ENCODE measurements around the gene MYADM.
"Not testable (repeated sequence)": the region's sequence is repeated elsewhere in the genome, so short reads cannot be mapped to it uniquely, and the experiment has no call there.

The MYADM gene

DNA sequence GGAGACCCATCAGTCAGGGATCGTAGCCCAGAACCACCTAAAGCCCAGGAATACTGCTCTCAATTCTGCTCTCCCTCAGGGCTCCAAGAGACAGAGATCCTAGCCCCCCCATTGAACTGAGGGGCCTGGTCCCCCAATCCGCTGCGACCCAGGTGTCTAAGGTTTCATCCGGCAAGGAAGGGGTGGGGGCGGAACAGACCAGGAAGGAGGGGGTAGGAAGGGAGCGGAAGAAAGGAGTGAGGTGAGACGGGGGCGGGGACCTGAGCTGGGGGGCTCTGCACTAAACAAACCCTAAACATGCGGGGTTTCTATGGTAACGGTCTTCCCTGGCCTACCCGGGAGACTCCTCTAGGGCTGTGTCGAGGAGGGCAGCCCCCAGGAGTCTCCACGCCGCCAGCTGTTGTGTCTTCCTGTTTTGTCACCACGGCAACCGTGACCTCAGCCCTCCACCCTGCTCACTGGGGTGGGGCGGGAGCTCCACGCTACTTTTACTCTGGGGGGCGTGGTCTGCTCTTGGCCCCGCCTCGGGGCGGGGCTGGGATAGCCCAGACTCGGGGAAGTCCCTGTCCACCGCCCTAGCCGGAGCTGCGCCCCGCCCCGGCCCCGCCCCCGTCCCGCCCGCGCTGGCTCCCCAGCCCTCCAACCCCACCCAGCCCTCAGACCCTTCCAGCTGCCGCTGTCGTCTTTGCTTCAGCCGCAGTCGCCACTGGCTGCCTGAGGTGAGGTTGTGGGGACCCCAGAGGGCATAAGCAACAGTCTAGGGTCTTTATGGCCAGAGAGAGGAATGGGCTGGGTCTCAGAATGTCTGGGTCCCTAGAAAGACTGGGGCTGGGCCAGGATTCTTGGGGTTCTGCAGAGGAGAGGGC lies at the start of gene MYADM:
MYADM (plus strand) TSS at position 659 of the 866 bp plus-strand sequence. CDS start 5,647 bp downstream, outside the sequence.
- no peak for DNase-seq

DNA sequence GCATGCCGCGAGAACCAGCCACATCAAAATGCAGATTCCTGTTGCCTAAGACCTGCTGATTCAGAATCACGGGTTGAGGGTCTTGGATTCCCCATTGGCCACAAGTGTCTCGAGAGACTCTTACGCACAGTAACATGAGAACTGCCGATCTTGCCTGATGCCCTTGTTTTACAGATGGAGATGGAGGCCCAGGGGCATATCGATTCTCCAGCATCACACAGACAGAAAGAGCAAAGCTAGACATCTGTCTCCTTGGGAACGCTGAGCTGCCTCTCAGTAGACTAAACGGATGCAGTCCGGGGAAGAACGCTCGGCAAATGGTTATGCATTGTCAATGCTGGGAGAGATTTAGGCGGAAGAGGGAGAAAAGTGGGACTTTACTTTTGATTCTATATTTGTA lies 48.9 kb upstream of the MYADM start:
- DNase-seq, result no peak

- DNase-seq, result no peak
Observed at GRCh38 chr19:53819861-53820260, 47.8 kb upstream of the MYADM start.

DNA sequence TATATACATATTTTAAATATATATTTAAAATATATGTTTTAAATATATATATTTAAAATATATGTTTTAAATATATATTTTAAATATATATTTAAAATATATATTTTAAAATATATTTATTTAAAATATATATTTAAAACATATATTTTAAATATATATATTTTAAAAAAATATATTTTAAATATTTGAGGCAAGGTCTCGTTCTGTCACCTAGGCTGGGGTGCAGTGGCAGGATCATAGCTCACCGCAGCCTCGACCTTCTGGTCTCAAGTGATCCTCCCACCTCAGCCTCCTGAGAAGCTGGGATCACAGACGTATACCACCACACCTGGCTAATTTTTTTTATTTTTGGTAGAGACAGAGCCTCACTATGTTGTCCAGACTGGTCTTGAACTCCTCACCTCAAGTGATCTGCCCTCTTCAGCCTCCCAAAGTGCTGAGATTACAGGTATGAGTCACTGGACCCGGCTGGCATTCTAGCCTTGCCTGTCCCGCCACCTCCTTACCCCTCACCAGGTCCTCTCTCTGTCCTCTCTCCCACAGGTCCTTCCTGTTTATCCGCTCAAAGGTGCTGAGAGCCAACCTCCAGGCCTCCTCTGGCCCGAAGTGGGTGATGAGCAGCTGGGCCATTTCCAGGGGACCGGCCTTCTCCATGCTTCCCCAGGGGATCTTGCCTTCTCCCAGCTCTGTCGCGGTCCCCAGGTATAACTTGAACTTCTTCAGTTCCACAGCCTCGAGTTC lies 44.1 kb upstream of the MYADM start:
- no peak for DNase-seq

DNA sequence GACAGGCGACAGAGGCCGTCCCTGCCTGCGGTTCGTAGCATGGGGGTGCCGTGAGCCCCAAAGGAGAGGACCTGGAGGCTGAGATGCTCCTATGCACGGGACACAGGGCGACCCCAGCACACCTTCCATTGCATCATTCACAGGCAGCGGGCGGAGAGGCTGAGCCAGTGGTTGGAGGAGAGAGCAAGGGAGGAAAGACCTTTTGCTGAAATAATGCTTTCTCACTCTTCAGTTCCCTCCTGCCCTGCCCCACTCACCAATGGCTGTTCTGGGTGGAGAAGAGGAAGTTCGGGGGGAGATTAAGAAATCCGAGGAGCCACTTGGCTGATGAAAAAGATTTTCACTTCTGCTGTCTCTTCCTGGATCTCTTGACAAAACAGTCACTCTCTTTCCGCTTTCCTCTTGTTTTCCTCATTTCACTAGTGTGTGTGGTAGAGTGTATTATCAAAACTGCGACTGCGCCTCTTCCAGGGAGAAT lies 43.5 kb upstream of the MYADM start, which contains the start of gene NLRP12:
NLRP12 (minus strand) TSS at position 181 of the 478 bp plus-strand sequence; CDS start at position 41, 140 bp downstream.
- no peak for DNase-seq

- no peak for DNase-seq
Observed at GRCh38 chr19:53826876-53827275, 40.8 kb upstream of the MYADM start.

- DNase-seq, result no peak
Observed at GRCh38 chr19:53828531-53828930, 39.2 kb upstream of the MYADM start.

DNA sequence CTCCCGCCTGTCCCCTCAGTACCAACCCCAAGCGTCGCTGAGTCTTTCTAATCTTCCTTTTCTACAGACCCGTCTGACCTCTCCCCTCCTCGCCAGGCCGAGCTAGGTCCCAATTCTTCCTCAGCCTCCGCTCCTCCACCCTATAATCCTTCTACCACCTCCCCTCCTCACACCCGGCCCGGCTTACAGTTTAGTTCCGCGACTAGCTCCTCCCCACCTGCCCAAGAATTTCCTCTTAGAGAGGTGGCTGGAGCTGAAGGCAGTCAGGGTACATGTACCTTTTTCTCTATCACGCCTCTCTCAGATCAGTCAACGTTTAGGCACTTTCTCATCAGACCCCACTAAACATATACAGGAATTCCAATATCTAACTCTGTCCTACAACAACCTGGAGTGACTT lies 34.8 kb upstream of the MYADM start:
- DNase-seq, result not testable (repeated sequence)

DNA sequence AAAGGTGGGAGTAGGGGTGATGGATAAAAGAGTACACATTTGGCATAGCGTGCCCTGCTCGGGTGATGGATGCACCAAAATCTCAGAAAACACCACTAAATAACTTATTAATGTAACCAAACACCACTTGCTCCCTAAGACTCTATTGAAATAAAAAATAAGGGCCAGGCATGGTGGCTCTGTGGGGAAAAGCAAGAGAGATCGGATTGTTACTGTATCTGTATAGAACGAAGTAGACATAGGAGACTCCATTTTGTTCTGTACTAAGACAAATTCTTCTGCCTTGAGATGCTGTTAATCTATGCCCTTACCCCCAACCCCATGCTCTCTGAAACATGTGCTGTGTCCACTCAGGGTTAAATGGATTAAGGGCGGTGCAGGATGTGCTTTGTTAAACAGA lies 29.2 kb upstream of the MYADM start:
- not testable (repeated sequence) for DNase-seq

DNA sequence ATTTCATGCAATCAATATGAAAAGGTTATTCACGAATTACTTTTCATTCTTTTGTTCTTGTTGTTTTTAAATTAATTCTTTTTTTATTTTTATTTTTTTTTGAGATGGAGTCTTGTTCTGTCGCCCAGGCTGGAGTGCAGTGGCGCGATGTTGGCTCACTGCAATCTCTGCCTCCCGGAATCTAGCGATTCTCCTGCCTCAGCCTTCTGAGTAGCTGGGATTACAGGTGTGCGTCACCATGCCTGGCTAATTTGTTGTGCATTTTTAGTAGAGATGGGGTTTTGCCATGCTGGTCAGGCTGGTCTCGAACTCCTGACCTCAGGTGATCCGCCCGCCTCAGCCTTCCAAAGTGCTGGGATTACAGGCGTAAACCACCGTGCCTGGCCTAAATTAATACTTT lies 27.4 kb upstream of the MYADM start:
- not testable (repeated sequence) for DNase-seq

DNA sequence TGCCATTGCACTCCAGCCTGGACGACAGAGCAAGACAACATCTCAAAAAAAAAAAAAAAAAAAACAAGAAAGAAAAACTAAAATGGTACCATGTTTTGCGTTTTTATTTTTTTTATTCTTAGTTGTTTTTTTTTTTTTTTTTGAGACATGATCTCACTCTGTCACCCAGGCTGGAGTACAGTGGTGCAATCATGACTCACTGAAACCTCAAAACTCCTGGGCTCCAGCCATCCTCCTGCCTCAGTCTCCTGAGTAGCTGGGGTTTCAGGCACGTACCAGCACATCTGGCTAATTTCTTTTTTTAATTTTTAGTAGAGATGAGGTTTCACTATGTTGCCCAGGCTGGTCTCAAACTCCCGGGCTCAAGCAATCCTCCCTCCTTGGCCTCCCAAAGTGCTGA lies 26.8 kb upstream of the MYADM start:
- DNase-seq, result not testable (repeated sequence)

DNA sequence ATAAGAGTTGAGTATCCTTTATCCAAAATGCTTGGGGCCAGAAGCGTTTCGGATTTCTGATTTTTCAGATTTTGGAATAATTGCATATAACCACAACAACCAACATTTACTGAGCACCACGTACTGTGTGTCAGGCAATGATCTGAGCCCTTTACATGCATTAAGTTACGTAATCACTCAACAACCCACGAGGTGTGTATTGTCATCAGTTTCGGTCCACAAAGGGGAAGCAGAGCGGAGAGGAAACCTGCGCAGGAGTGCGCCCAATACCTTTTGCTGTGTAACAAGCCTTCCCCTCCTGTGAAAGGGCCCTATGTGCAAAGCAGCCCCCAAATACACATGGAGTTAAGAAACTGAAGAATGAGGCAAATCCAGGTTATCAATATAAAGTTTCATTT lies 22.8 kb upstream of the MYADM start:
- no peak for DNase-seq

GRCh38 chr19:53847555-53847954 lies 20.1 kb upstream of the MYADM start:
- no peak for DNase-seq

- DNase-seq, result no peak
Observed at GRCh38 chr19:53849237-53849676, 18.4 kb upstream of the MYADM start.

DNA sequence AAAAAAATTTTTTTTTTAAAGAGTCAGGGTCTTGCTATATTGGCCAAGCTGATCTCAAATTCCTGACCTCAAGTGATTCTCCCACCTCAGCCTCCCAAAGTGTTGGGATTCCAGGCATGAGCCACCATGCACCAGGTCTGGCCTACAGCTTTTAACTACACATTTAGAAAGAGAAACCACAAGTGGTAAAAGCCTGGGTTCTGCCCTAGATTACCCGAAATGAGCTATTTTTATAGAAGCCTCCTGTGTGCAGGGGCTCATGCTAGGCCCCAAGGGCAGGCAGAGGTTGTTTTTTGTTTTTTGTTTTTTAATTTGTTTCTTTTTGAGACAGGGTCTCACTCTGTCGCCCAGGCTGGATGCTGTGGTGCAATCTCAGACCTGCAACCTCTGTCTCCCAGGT lies 14.0 kb upstream of the MYADM start:
- no peak for DNase-seq

- no peak for DNase-seq
Observed at GRCh38 chr19:53864308-53864836, 3.3 kb upstream of the MYADM start.

- DNase-seq, result no peak
Observed at GRCh38 chr19:53865523-53865917, 2.2 kb upstream of the MYADM start.

DNA sequence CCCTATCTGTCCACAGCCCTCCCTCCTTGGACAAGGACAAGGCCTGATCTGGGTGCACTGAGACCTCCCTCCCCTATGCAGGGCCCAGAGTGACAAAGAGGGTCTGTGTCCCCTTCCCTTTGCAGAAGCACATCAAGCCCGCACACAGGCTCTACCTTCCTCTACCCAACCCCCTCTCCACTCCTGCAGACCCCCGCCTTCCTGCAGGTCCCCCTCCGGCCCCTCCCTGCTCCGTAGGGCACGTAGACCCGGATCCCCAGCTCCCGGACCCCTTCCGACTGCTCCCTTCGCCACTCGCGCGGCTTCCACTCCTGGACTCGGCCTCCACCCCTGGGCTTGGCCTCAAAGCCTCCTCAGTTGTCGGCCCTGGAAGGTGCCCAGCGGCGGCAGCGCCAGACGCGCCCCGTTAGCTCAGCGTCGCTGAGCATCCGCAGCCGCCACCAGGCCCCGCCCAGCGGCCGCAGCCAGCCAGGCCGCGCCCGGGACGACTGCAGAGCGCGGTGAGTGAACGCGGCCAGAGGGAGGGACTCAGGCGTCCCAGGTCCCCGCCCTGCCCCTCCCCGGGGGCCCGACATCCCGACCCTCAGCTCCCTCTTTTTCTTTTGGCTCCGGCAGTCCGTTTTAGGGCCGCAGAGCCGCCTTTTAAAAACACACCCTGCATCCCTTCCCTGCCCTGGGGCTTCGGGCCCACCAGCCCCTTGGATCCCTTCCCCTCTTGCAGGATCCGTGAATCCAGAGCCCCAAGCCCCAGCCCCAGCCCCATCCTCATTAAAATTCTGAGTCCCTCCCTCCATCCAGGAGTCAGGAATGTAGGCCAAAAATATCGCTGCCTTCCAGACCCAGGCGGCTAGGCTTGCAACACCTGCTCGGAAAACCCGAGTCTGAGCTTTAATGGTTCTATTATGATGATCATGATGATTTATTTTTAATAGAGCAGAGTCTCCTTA lies 1.5 kb upstream of the MYADM start:
- no peak for DNase-seq

GRCh38 chr19:53866865-53867224 lies 838 bp upstream of the MYADM start:
- no peak for DNase-seq

DNA sequence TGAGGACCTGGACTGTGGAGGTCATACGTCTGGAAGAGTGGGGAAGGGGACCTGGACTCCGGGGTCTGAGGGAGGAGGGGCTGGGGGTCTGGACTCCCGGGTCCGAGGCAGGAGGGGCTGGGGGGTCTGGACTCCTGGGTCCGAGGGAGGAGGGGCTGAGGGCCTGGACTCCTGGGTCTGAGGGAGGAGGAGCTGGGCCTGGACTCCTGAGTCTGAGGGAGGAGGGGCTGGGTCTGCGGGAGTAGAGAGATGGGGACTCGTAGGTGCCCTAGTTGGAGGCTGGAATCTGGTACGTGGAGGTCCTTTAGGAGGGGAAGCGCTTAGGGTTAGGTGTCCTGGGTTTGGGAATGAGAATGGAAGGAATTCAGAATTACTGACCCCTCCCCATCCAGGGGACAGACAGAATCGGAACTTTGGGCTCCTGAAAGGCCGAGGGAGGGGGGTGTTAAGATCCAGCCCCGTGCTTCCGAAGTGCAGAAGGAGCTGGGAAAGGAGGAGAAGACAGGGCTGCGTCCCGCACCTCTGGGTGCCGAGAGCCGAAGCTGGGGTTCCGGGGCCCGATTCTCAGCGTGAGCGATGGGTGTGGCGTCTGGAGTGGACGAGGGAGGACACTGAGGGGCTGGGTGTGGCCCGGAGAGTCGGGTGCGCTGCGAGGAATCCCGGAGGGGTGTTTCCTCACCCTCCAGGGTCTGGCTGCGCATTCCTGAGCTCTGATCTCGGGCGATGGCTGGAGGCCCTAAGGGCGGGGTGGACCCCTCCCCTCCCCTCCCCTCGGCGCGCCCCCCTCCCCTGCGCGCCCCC lies 608 bp downstream of the MYADM start:
- no peak for DNase-seq
